ENCODE data around the gene MIXL1.

The MIXL1 gene

GRCh38 chr1:226226601-226227000 is 3.1 kb downstream of the MIXL1 start:
- no peak for DNase-seq (ENCODE audit: low read depth in 1 of 2, low spot score in 1 of 2)

GRCh38 chr1:226233293-226233692 is 9.8 kb downstream of the MIXL1 start:
- Histone ChIP-seq H3K27ac (replicated peaks) (no peak overlapping the region), H3K4me3 (replicated peaks; ENCODE audit: insufficient read depth, low read length) (no peak overlapping the region), H3K27me3 (ENCODE audit: insufficient read depth, poor library complexity, severe bottlenecking) (no peaks in the 10 kb centered on the region)
- no peak for DNase-seq (ENCODE audit: low read depth in 1 of 2, low spot score in 1 of 2)
- TF ChIP-seq POLR2AphosphoS5 (IDR thresholded peaks at IDR 0.05; ENCODE audit: low read depth): no peak
- TF ChIP-seq, protein P1, sequence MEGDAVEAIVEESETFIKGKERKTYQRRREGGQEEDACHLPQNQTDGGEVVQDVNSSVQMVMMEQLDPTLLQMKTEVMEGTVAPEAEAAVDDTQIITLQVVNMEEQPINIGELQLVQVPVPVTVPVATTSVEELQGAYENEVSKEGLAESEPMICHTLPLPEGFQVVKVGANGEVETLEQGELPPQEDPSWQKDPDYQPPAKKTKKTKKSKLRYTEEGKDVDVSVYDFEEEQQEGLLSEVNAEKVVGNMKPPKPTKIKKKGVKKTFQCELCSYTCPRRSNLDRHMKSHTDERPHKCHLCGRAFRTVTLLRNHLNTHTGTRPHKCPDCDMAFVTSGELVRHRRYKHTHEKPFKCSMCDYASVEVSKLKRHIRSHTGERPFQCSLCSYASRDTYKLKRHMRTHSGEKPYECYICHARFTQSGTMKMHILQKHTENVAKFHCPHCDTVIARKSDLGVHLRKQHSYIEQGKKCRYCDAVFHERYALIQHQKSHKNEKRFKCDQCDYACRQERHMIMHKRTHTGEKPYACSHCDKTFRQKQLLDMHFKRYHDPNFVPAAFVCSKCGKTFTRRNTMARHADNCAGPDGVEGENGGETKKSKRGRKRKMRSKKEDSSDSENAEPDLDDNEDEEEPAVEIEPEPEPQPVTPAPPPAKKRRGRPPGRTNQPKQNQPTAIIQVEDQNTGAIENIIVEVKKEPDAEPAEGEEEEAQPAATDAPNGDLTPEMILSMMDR (IDR thresholded peaks at IDR 0.05; ENCODE audit: insufficient read depth, low read length): no peak
- TF ChIP-seq GABPA (IDR thresholded peaks at IDR 0.05; ENCODE audit: low read depth): no peak
- no peak for TF ChIP-seq SPI1 (IDR thresholded peaks at IDR 0.05; ENCODE audit: borderline replicate concordance, low read depth)
- TF ChIP-seq, protein P2, sequence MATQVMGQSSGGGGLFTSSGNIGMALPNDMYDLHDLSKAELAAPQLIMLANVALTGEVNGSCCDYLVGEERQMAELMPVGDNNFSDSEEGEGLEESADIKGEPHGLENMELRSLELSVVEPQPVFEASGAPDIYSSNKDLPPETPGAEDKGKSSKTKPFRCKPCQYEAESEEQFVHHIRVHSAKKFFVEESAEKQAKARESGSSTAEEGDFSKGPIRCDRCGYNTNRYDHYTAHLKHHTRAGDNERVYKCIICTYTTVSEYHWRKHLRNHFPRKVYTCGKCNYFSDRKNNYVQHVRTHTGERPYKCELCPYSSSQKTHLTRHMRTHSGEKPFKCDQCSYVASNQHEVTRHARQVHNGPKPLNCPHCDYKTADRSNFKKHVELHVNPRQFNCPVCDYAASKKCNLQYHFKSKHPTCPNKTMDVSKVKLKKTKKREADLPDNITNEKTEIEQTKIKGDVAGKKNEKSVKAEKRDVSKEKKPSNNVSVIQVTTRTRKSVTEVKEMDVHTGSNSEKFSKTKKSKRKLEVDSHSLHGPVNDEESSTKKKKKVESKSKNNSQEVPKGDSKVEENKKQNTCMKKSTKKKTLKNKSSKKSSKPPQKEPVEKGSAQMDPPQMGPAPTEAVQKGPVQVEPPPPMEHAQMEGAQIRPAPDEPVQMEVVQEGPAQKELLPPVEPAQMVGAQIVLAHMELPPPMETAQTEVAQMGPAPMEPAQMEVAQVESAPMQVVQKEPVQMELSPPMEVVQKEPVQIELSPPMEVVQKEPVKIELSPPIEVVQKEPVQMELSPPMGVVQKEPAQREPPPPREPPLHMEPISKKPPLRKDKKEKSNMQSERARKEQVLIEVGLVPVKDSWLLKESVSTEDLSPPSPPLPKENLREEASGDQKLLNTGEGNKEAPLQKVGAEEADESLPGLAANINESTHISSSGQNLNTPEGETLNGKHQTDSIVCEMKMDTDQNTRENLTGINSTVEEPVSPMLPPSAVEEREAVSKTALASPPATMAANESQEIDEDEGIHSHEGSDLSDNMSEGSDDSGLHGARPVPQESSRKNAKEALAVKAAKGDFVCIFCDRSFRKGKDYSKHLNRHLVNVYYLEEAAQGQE (IDR thresholded peaks at IDR 0.05; ENCODE audit: insufficient replicate concordance, low read depth): no peak

More at GRCh38 chr1:226226601-226227000, 3.1 kb downstream of the MIXL1 start:
- H3K27me3 ChIP-seq (ENCODE audit: insufficient read depth, poor library complexity, severe bottlenecking): peaks cover 17% of the 10 kb centered on the region
- no peak overlapping the region for H3K4me3 ChIP-seq (replicated peaks; ENCODE audit: insufficient read depth, low read length)
- no peak overlapping the region for H3K27ac ChIP-seq (replicated peaks)
- TF ChIP-seq, protein P1 (IDR thresholded peaks at IDR 0.05; ENCODE audit: insufficient read depth, low read length): no peak
- no peak for TF ChIP-seq SPI1 (IDR thresholded peaks at IDR 0.05; ENCODE audit: borderline replicate concordance, low read depth)
- no peak for TF ChIP-seq GABPA (IDR thresholded peaks at IDR 0.05; ENCODE audit: low read depth)
- TF ChIP-seq, protein P2 (IDR thresholded peaks at IDR 0.05; ENCODE audit: insufficient replicate concordance, low read depth): no peak
- TF ChIP-seq POLR2AphosphoS5 (IDR thresholded peaks at IDR 0.05; ENCODE audit: low read depth): no peak

DNA sequence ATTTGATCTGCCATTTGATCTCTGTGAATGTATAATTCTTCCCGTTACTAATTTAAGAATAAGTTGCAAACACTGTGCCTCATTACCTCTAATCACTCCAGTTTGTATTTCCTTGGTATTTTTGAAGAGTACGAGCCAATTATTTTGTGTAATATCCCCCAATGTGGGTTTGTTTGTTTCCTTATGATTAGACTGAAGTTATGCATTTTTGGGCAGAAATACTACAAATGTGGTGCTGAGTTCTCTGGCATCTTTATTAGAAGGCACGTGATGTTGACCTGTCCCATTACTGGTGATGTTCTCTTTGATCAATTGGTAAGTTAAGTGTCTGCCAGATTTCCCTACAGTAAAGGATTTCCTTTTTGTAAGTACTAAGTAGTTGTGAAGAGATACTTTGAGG is 10.3 kb downstream of the MIXL1 start:
- Histone ChIP-seq H3K4me3 (replicated peaks; ENCODE audit: insufficient read depth, low read length) (no peak overlapping the region), H3K27me3 (ENCODE audit: insufficient read depth, poor library complexity, severe bottlenecking) (no peaks in the 10 kb centered on the region), H3K27ac (replicated peaks) (no peak overlapping the region)
- DNase-seq (ENCODE audit: low read depth in 1 of 2, low spot score in 1 of 2): no peak
- no peak for TF ChIP-seq SPI1 (IDR thresholded peaks at IDR 0.05; ENCODE audit: borderline replicate concordance, low read depth)
- no peak for TF ChIP-seq POLR2AphosphoS5 (IDR thresholded peaks at IDR 0.05; ENCODE audit: low read depth)
- TF ChIP-seq, protein P1 (IDR thresholded peaks at IDR 0.05; ENCODE audit: insufficient read depth, low read length): no peak
- TF ChIP-seq, protein P2 (IDR thresholded peaks at IDR 0.05; ENCODE audit: insufficient replicate concordance, low read depth): no peak
- TF ChIP-seq GABPA (IDR thresholded peaks at IDR 0.05; ENCODE audit: low read depth): no peak

All from HL-60 (cell line).